HG03520 (cell line): ENCODE measurements around the gene FBXL12.
"Not testable (repeated sequence)": the region's sequence is repeated elsewhere in the genome, so short reads cannot be mapped to it uniquely, and the experiment has no call there.

ENCODE experiments used
- ATAC-seq: cut with Tn5 transposase; IDR thresholded peaks from one replicate; pipeline ENCODE4 v1.9.1; 2021; ENCODE audit warnings: mild to moderate bottlenecking, moderate library complexity; ENCODE audit not compliant: unreplicated experiment

FBXL12 gene

DNA sequence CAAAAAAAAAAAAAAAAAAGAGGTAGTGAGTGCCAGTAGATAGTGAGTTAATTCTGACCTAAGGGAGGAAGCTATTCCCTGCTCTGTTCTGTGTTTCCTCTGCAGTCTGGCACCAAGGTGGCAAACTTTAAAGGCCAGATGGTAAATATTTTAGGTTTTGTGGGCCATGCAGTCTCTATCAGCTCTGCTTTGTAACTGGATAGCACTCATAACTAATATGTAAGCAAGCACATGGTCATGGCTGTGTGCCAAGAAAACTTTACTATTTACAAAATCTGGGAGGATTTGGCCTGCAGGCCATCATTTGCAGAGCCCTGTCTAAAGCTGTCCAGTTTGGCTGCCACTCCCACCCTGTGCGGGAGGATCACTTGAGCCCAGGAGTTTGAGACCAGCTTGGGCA, 20.5 kb upstream of the FBXL12 start:
- no peak for ATAC-seq

GRCh38 chr19:9838324-9838723, 19.4 kb upstream of the FBXL12 start:
- no peak for ATAC-seq

GRCh38 chr19:9836021-9836420, 17.1 kb upstream of the FBXL12 start:
- ATAC-seq, result no peak

- peak; percentile 2 for ATAC-seq
These were observed 16.6 kb upstream of the FBXL12 start for GRCh38 chr19:9835507-9835949.

DNA sequence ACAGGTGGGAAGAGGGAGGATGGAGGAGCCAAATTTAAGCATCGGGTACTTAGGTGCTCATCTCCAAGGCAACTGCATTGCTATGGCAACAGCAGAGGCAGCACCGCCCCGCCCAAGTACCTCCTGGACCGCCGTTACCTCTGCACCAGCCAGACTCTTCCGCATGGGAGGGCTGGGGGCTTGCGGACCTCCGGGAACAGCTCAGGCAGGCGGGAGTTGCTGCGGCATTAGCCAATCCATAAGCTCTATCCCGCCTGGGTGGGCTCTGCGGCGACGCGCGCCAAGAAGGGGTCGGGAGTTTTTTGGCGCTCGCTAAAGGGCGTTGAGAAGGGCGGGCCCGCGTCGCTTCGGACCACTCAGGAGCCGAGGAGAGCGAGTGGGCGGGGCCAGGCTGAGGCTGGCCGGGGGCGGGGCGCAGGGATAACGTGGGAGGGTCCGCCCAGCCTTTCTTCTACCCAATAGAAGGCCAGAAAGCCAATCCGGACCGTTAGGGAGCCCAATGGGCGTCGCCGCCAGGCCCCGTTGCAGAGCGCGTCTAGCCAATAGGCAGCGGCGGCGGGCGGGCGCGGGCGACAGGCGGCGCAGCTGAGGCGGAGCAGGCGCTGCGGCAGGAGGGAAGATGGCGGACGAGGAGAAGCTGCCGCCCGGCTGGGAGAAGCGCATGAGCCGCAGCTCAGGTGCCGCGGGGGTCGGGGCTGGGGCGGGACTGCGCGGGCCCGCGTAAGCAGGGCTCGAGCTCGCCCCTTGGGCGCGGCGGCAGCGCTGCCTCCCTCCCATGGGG, 16.0 kb upstream of the FBXL12 start, which contains the start of gene PIN1:
PIN1 (plus strand) TSS at position 593 of the 781 bp plus-strand sequence; CDS start at position 620, 27 bp downstream.
- ATAC-seq, result peak; percentile 94

- ATAC-seq, result no peak
These were observed 15.4 kb upstream of the FBXL12 start for GRCh38 chr19:9834307-9834725.

DNA sequence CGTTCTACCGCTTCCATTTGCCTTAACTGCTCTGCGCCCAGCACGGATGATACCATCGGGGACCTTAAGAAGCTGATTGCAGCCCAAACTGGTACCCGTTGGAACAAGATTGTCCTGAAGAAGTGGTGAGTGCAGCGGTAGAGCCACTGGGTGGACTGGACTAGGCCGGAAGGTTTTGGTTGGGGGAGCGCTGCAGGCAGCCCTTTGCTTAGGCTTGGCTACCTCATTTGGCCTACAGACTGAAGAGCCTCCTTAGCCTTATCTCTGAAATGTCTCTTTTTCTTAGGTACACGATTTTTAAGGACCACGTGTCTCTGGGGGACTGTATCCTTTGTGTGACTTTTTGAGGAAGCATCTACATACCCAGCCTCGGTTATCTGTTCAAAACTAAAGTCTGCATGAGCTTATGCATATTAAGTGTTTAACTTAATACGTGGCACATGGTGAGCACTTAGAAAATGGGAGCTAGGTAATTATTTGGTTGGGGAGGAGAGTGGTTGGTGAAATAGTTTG, 9.7 kb upstream of the FBXL12 start:
- ATAC-seq, result no peak

DNA sequence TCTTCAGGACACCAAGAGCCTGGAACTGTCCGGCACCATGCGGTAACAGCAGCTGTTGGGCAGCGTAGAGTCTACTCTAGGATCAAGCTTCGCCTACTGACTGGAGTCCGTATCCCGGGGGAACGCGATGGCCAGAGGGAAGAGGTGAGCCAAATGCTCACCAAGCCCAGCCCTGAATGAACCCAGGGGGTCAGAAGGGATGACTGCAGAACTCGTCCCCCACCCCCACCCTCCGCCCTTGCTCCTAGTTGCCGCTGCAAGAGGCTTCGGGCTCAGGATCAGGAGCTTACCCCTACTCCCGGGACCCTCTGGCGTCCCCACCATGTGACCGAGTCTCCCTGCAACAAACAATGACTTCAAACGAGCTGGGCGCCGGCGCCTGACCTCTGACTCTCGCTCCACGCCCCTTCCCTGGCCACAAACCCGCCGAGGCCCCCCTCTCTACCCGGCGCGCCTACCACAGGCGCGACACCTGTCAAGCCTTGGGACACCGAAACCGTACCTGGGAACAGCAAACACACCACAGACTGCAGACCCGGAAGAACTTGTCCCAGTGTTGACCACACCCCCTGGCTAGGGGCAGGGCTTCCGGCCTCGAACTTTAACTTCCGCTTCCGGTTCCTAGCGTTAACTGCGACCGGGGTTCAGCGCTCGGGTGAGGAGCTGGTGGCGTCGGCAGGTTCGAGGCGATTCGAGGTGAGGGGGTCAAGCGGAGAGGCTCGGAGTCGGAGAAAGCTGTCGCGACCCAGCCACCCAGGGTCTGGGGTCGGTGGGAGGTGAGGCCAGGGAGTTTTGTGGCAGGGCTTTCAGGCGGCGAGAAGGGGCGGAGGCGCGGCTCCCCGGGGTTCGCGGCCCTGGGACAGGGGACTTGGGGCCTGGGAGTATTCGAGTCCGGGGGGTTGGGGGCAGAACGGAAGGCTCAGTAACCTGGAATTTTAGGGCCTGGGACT, 8.7 kb upstream of the FBXL12 start, which contains the start of gene UBL5:
UBL5 (plus strand) TSS at position 630 of the 950 bp plus-strand sequence. CDS start 420 bp downstream, outside the sequence.
- peak; percentile 72 for ATAC-seq

GRCh38 chr19:9823816-9824215, 4.9 kb upstream of the FBXL12 start:
- ATAC-seq, result no peak

- ATAC-seq, result not testable (repeated sequence)
These were observed 1.2 kb upstream of the FBXL12 start for GRCh38 chr19:9820034-9820433.

- no peak for ATAC-seq
These were observed 674 bp upstream of the FBXL12 start for GRCh38 chr19:9819596-9819909.

GRCh38 chr19:9818175-9818733, 625 bp downstream of the FBXL12 start:
- ATAC-seq, result no peak

- ATAC-seq, result no peak
These were observed 7.7 kb downstream of the FBXL12 start for GRCh38 chr19:9811139-9811538.

DNA sequence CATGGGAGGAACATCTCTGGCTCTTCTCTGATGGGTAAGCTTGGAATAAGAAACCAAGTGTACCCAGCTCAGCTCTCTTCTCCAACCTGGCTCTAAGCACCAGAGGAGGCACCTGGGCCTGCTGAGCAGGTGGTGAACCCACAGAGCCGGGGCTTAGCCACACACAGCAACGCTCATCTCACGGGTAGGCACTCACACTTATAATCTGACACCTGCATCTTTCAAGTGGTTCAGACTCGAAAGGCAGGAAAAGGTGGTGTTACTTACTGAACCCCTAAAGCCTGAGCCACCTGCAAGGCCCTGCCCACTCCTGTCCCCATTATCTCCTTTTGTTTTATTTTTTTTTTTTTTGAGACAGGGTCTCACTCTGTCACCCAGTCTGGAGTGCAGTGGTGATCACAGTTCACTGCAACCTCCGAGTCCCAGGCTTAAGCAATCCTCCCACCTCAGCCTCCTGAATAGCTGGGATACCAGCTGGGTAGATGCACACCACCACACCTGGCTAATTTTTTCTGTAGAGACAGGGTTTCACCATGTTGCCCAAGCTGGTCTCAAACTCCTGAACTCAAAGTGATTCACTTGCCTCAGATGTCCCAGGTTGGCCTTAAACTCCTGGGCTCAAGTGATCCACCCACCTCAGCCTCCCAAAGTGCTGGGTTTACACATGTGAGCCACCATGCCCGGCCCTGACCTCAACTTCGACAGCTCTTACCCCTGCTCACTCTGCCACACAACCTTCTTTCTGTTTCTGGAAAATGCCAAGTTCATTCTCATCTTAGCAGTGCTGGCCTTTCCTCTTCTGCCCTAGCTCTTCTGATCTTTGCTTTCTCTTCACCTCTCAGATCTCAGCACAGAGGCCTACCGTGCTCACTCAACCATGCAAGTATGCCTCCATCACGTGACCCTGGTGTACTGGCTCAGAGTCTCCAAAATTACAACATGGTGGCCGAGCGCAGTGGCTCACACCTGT, 9.7 kb downstream of the FBXL12 start:
- no peak for ATAC-seq

DNA sequence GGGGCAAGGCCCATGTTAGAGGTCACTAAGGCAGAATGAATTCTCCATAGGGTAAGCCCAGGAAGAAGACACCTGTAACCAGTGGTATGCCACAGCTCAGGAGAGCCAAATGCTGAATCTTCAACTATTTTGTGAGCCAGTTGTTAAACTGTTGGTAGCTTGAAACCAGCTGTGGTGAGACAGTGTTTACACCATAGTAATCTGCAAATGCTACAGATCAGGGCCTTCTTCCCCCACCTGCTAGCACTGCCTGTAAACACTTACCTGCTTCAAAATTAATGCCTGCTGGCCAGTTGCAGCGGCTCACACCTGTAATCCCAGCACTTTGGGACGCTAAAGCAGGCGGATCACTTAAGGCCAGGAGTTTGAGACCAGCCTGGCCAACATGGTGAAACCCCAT, 12.1 kb downstream of the FBXL12 start:
- ATAC-seq, result no peak

DNA sequence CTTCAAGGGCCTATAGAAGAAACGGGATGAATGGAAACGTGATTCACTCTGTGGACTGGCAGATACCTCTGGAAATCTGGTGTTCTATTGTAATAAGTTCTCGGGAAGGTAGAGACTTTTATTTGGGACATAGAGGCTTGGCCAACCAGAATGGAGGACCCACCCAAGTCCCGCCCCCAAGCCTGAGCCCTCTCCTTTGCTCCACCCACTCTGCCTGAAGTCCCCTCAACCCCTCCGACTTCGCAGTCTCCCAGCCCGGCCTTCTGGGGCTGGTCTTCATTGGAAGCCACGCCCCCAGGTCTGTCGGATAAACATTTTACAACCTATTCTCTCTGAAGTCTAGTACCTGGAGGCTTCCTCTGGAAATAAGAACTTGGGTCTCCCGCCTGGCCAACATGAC, 16.9 kb downstream of the FBXL12 start:
- ATAC-seq, result no peak

- ATAC-seq, result no peak
These were observed 19.7 kb downstream of the FBXL12 start for GRCh38 chr19:9799162-9799561.

DNA sequence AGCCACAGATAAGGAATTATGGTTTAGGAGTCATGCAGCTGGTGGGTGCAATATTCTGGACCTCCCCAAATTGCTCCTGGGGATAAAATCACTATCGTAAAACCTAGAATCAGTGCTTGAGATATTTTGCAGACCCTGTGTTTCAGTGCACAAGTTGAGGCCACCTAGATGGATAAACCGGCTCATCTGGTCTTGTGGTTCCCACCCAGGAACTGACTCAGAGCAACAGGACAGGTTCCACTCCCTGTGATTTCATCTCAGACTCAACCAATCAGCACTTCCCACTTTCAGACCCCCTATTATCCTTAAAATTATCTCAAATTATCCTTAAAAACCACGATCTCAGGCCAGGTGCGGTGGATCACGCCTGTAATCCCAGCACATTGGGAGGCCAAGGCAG, 21.0 kb downstream of the FBXL12 start:
- no peak for ATAC-seq

GRCh38 chr19:9796113-9796773, 22.6 kb downstream of the FBXL12 start:
- no peak for ATAC-seq
